Right renal cortex interstitium (tissue), 3 donors: ENCODE data around the gene STARD3. TPM values are rescaled to one million over a fixed set of nuclear protein-coding genes. Genes with fewer than 3 reads are reported as not detected.

ENCODE experiments used
- DNase-seq, 3 donors: peaks; one replicate each; pipeline ENCODE4 v3.0.0-alpha.2; 2013; ENCODE audit warnings: low read depth in 3 of 3, low spot score in 2 of 3
- polyA plus RNA-seq, 3 donors: library from polyadenylated mRNA; unstranded; fragments of 120-200 nt; gene quantifications; one replicate each; pipeline ENCODE4 v1.2.1, GENCODE V29; 2013; ENCODE audit not compliant: insufficient read length in 3 of 3

STARD3 gene
- polyA plus RNA-seq, 3 donors: 42.9 to 52.2 (median 49.1) TPM

- no peak for DNase-seq
Measured at GRCh38 chr17:39618956-39619785, 17.8 kb upstream of the STARD3 start.

- no peak for DNase-seq
Measured at GRCh38 chr17:39619786-39620101, 17.2 kb upstream of the STARD3 start.

GRCh38 chr17:39621523-39622379 lies 15.2 kb upstream of the STARD3 start:
- DNase-seq: peak in 1 of 3 donors; percentile 80

GRCh38 chr17:39622380-39623006 lies 14.5 kb upstream of the STARD3 start:
- DNase-seq: no peak

- no peak for DNase-seq
Measured at GRCh38 chr17:39623356-39623950, 13.5 kb upstream of the STARD3 start.

GRCh38 chr17:39624313-39624712 lies 12.6 kb upstream of the STARD3 start:
- no peak for DNase-seq

- no peak for DNase-seq
Measured at GRCh38 chr17:39625198-39625785, 11.7 kb upstream of the STARD3 start.

GRCh38 chr17:39626171-39627046 lies 10.5 kb upstream of the STARD3 start, which contains the start of gene PPP1R1B:
PPP1R1B (plus strand) TSS chr17:39626952; CDS start chr17:39627393, 441 bp downstream.
- DNase-seq: no peak

- DNase-seq: no peak
Measured at GRCh38 chr17:39627047-39627711, 9.8 kb upstream of the STARD3 start.

GRCh38 chr17:39627712-39628516 lies 9.0 kb upstream of the STARD3 start:
- DNase-seq: no peak

- no peak for DNase-seq
Measured at GRCh38 chr17:39628655-39629493, 8.1 kb upstream of the STARD3 start.

- no peak for DNase-seq
Measured at GRCh38 chr17:39629494-39629880, 7.5 kb upstream of the STARD3 start.

- DNase-seq: no peak
Measured at GRCh38 chr17:39629898-39630297, 7.0 kb upstream of the STARD3 start.

GRCh38 chr17:39631403-39631802 lies 5.5 kb upstream of the STARD3 start:
- DNase-seq: no peak

GRCh38 chr17:39632153-39632941 lies 4.6 kb upstream of the STARD3 start:
- no peak for DNase-seq

- no peak for DNase-seq
Measured at GRCh38 chr17:39633570-39634183, 3.3 kb upstream of the STARD3 start.
